GM12878 (cell line): ENCODE measurements around the gene SHC1. TPM values are rescaled to one million over a fixed set of nuclear protein-coding genes. Genes with fewer than 3 reads are reported as not detected.

Experiments
- BACH1 ChIP-seq: fragments of 450-650 bp; IDR thresholded peaks from 2 replicates; pipeline ENCODE4 v1.6.1; 2017; ENCODE audit warnings: mild to moderate bottlenecking, borderline replicate concordance
- JUNB ChIP-seq: IDR thresholded peaks from 2 replicates; pipeline ENCODE4 v1.6.1; 2016; ENCODE audit warnings: antibody characterized with exemption, mild to moderate bottlenecking
- SIN3A ChIP-seq: IDR thresholded peaks from 2 replicates; pipeline ENCODE4 v1.6.1; 2012; ENCODE audit warnings: low read depth, low read length, improper control_type of control experiment
- SMAD1 ChIP-seq: fragments of 450-650 bp; IDR thresholded peaks from 2 replicates; pipeline ENCODE4 v1.6.1; 2018; ENCODE audit warnings: mild to moderate bottlenecking, low read depth; ENCODE audit not compliant: partially characterized antibody
- SMARCA5 ChIP-seq: fragments of 450-650 bp; IDR thresholded peaks from 2 replicates; pipeline ENCODE4 v1.6.1; 2017; ENCODE audit warnings: mild to moderate bottlenecking
- SP1 ChIP-seq: IDR thresholded peaks from one replicate; pipeline ENCODE4 v1.6.1; 2011; ENCODE audit warnings: low read depth, low read length
- ZBTB4 ChIP-seq: fragments of 450-650 bp; formaldehyde crosslinking; IDR thresholded peaks from 2 replicates; pipeline ENCODE4 v1.4.0; 2022; ENCODE audit warnings: mild to moderate bottlenecking, moderate library complexity
- polyA plus RNA-seq, 11 experiments: library from polyadenylated mRNA; depleted of rRNA in 4 of 11; unstranded in 6 of 11; stranded (reverse) in 5 of 11; fragments of >200 nt; fragmentation: Nextera tagmentation in 4 of 11; fragmentation: Illumina TruSeq in 1 of 11; extraction: Ambion mirVana in 4 of 11; extraction: Trizol in 1 of 11; gene quantifications; 1 replicate in 1 of 11; 2 replicates in 10 of 11; pipeline versions ENCODE4 v1.2.1 to v1.2.3, GENCODE V29; 2011 to 2016; ENCODE audit warnings: inconsistent platforms in 2 of 11, missing spikeins in 2 of 11, low read depth in 1 of 11
- total RNA-seq, 4 experiments: library from RNA; depleted of rRNA in 3 of 4; stranded (reverse); fragments of >200 nt in 3 of 4; fragmentation: Illumina TruSeq in 1 of 4; extraction: Trizol in 1 of 4; gene quantifications; 2 replicates each; pipeline versions ENCODE4 v1.2.1 to v1.2.3, GENCODE V29; 2013 to 2021
- TF ChIP-seq, protein P1 (sequence below): IDR thresholded peaks from 2 replicates; pipeline ENCODE4 v1.6.1; 2012; ENCODE audit warnings: mild to moderate bottlenecking, low read depth, low read length

SHC1 gene
- total and polyA plus RNA-seq, 10 of the 15 experiments (the other 5 are each of a cell fraction or from before 2014, with no cell fraction given) = 2.6 to 49.3 (median 25.2) TPM

DNA sequence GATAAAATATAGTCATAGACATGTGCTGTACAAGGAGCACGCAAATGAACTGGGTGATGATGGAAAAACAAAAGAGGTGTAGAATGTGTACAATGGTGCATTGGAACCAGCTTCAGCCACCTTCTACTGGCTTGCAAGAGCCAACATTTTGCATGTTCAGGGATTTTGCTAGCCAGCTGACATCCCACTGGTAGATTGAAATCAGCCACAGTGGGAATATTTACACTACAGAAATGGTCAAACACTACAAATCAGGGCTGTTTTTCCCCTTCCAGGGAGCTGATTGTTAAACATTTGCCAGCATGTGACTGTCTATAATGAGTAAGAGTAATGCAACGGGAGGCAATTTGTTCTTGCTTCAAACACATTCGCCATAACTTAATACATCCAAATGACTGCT lies 57.3 kb downstream of the SHC1 start (continued):
- TF ChIP-seq SMARCA5 (no peak), SIN3A (no peak), SP1 (no peak), SMAD1 (no peak), JUNB (no peak), BACH1 (no peak), ZBTB4 (CRISPR knock-in tag) (no peak)
- TF ChIP-seq, protein P1, sequence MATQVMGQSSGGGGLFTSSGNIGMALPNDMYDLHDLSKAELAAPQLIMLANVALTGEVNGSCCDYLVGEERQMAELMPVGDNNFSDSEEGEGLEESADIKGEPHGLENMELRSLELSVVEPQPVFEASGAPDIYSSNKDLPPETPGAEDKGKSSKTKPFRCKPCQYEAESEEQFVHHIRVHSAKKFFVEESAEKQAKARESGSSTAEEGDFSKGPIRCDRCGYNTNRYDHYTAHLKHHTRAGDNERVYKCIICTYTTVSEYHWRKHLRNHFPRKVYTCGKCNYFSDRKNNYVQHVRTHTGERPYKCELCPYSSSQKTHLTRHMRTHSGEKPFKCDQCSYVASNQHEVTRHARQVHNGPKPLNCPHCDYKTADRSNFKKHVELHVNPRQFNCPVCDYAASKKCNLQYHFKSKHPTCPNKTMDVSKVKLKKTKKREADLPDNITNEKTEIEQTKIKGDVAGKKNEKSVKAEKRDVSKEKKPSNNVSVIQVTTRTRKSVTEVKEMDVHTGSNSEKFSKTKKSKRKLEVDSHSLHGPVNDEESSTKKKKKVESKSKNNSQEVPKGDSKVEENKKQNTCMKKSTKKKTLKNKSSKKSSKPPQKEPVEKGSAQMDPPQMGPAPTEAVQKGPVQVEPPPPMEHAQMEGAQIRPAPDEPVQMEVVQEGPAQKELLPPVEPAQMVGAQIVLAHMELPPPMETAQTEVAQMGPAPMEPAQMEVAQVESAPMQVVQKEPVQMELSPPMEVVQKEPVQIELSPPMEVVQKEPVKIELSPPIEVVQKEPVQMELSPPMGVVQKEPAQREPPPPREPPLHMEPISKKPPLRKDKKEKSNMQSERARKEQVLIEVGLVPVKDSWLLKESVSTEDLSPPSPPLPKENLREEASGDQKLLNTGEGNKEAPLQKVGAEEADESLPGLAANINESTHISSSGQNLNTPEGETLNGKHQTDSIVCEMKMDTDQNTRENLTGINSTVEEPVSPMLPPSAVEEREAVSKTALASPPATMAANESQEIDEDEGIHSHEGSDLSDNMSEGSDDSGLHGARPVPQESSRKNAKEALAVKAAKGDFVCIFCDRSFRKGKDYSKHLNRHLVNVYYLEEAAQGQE = no peak
